Activated CD4-positive, alpha-beta T cell treated with anti-CD3 and anti-CD28 coated beads, Interleukin-2, amount 10 ng/mL, durations not matched to agents 7 days and 5 days (primary cell): ENCODE data around the gene RAB3IL1. TPM values are rescaled to one million over a fixed set of nuclear protein-coding genes. Genes with fewer than 3 reads are reported as not detected.
"Not testable (repeated sequence)": the region's sequence is repeated elsewhere in the genome, so short reads cannot be mapped to it uniquely, and the experiment has no call there.

Experiments used
- CTCF ChIA-PET: fragments of 350-600 bp; sonication (Branson Sonifier 250); formaldehyde crosslinking; loops from one replicate; lab custom pipeline; 2021; ENCODE audit warnings: antibody characterized with exemption; lab: Charles Lee
- POLR2A ChIA-PET: fragments of 350-600 bp; sonication (Branson Sonifier 250); formaldehyde crosslinking; loops from one replicate; lab custom pipeline; 2021; ENCODE audit warnings: antibody characterized with exemption; lab: Charles Lee
- DNase-seq: peaks from one replicate; pipeline ENCODE4 v3.0.0-alpha.2; 2020
- H3K27ac Mint-ChIP-seq: one replicate; pipeline ENCODE4 v1.8.0; 2021; ENCODE audit warnings: mild to moderate bottlenecking, moderate library complexity, mixed read lengths
- H3K27me3 Mint-ChIP-seq: one replicate; pipeline ENCODE4 v1.8.0; 2021; ENCODE audit warnings: mixed read lengths
- H3K36me3 Mint-ChIP-seq: one replicate; pipeline ENCODE4 v1.8.0; 2021; ENCODE audit warnings: low read depth, mixed read lengths
- H3K4me1 Mint-ChIP-seq: one replicate; pipeline ENCODE4 v1.8.0; 2021; ENCODE audit warnings: mixed read lengths
- H3K4me3 Mint-ChIP-seq: one replicate; pipeline ENCODE4 v1.8.0; 2021; ENCODE audit warnings: mild to moderate bottlenecking, moderate library complexity, mixed read lengths
- H3K9me3 Mint-ChIP-seq: one replicate; pipeline ENCODE4 v1.8.0; 2021; ENCODE audit warnings: mixed read lengths
- total RNA-seq, 2 experiments: library from RNA; stranded (reverse); gene quantifications; one replicate each; pipeline ENCODE4 v1.2.3, GENCODE V29; 2021

The RAB3IL1 gene
- total RNA-seq, 2 experiments from 2014 or later, result not detected

GRCh38 chr11:61958590-61958989 is 41.2 kb upstream of the RAB3IL1 start:
- ChIA-PET POLR2A (no interaction called here), CTCF (interaction anchor here (1.1 to 2.0 kb wide), 3 partner anchors 11 to 442 kb away, joined by 3 to 7 read pairs (median 6); no protein-coding TSS in a partner anchor)
- DNase-seq, result no peak
- H3K36me3 Mint-ChIP-seq, result peaks cover 7% of the 10 kb centered on the region
- no peak overlapping the region for H3K4me3 Mint-ChIP-seq
- no peak overlapping the region for H3K27ac Mint-ChIP-seq
- no peaks in the 10 kb centered on the region for H3K9me3 Mint-ChIP-seq
- peaks cover 27% of the 10 kb centered on the region for H3K27me3 Mint-ChIP-seq
- H3K4me1 Mint-ChIP-seq, result peaks cover 15% of the 10 kb centered on the region

- DNase-seq, result no peak
- peaks cover 27% of the 10 kb centered on the region for H3K27me3 Mint-ChIP-seq
- ChIA-PET CTCF (interaction anchor here (1.7 to 2.0 kb wide), 2 partner anchors 10 to 124 kb away, joined by 6 to 7 read pairs; no protein-coding TSS in a partner anchor), POLR2A (no interaction called here)
- no peak overlapping the region for H3K27ac Mint-ChIP-seq
- peaks cover 7% of the 10 kb centered on the region for H3K4me1 Mint-ChIP-seq
- H3K4me3 Mint-ChIP-seq, result no peak overlapping the region
- H3K9me3 Mint-ChIP-seq, result no peaks in the 10 kb centered on the region
- no peaks in the 10 kb centered on the region for H3K36me3 Mint-ChIP-seq
Measured at GRCh38 chr11:61957021-61957770, 39.8 kb upstream of the RAB3IL1 start.

DNA sequence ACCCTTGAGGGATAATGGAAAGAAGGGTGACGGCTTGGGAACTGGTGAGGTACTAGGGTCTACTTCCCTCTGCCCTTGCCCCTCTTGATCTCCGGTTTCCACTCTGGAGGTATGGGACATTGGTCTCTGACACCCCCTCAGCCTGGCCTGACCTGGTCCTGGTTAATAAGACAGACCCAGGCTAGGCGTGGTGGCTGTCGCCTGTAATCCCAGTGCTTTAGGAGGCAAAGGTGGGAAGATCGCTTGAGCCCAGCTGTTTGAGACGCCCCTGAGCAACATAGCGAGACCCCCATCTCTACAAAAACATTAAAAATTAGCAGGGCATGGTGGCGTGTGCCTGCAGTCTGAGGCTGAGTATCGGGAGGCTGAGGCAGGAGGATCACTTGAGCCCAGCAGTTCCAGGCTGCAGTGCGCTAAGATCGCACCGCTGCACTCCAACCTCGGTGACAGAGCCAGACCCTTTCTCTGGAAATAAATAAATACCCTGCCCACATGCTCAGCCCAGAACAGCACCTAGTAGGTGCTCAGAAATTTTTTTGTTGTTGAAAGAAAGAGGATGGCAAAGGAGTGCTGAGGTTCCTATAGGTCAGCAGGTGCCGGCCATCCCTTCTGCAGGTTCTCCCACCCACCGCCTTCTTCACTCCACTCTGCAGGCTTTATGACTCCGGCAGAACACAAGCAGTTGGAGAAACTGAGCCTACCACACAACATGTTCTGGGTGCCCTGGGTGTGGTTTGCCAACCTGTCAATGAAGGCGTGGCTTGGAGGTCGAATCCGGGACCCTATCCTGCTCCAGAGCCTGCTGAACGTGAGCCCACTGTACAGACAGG is 39.0 kb upstream of the RAB3IL1 start:
- peaks cover 7% of the 10 kb centered on the region for H3K4me1 Mint-ChIP-seq
- no peaks in the 10 kb centered on the region for H3K9me3 Mint-ChIP-seq
- CTCF ChIA-PET, result interaction anchor here (2.0 kb wide), 1 partner anchor 125 kb away, joined by 6 read pairs; no protein-coding TSS in a partner anchor
- peaks cover 27% of the 10 kb centered on the region for H3K27me3 Mint-ChIP-seq
- POLR2A ChIA-PET, result no interaction called here
- DNase-seq, result no peak
- no peak overlapping the region for H3K27ac Mint-ChIP-seq
- no peak overlapping the region for H3K4me3 Mint-ChIP-seq
- no peaks in the 10 kb centered on the region for H3K36me3 Mint-ChIP-seq

DNA sequence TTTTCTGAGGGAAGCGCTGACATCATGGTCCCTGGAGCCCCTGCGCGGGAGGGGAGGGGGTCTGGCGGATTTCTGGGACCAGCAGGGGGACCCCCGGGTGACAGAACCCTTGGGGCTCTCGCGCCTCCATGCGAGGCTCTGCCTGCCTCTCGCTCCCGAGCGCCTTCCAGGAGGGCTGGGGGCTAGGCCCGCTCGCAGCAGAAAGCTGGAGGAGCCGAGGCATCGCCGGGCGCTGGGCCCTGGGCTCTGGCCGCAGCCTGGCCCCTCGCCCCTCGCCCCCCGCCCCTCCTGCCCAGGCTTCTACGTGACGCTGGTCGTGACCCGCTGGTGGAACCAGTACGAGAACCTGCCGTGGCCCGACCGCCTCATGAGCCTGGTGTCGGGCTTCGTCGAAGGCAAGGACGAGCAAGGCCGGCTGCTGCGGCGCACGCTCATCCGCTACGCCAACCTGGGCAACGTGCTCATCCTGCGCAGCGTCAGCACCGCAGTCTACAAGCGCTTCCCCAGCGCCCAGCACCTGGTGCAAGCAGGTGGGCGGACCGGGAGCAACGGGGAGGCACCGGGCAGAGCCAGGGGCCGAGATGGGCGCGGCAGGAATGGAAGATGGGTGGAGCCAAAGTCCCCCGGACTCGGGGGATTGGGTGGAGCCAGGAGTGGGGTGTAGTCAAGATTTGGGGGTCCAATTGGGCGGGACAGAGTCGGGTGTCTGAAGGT is 38.2 kb upstream of the RAB3IL1 start:
- H3K4me3 Mint-ChIP-seq, result no peak overlapping the region
- POLR2A ChIA-PET, result no interaction called here
- DNase-seq, result peak; percentile 38
- peaks cover 27% of the 10 kb centered on the region for H3K27me3 Mint-ChIP-seq
- H3K27ac Mint-ChIP-seq, result no peak overlapping the region
- no peaks in the 10 kb centered on the region for H3K36me3 Mint-ChIP-seq
- H3K9me3 Mint-ChIP-seq, result no peaks in the 10 kb centered on the region
- CTCF ChIA-PET, result interaction anchor here (1.0 kb wide), 1 partner anchor 57 kb away, joined by 6 read pairs; no protein-coding TSS in a partner anchor
- H3K4me1 Mint-ChIP-seq, result peaks cover 7% of the 10 kb centered on the region

DNA sequence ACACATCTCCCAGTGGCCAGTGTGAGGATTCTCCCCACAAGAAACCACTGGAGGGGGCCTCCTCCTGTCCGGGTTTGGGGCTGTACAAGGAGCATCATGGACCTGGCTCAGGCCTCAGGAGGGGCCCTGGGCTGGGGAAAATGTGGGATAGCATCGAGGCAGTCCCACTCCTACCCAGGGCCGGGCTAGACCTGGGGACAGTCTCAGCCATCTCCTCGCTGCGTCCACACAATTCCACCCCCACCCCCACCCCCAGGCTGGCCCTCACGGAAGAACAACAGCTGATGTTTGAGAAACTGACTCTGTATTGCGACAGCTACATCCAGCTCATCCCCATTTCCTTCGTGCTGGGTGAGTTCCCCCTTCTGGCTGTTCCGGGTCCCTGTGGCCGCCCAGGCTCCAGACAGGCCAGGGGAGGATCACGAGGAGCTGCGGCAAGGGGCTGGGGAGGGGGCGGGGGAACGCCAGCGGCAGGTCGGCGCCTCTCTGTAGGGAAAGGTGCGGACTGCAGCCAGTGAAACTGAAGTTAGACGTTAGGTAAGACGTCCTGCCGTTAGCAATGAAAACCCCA is 37.6 kb upstream of the RAB3IL1 start:
- Mint-ChIP-seq H3K27ac (no peak overlapping the region), H3K36me3 (no peaks in the 10 kb centered on the region), H3K9me3 (no peaks in the 10 kb centered on the region), H3K27me3 (peaks cover 27% of the 10 kb centered on the region), H3K4me3 (no peak overlapping the region), H3K4me1 (peaks cover 7% of the 10 kb centered on the region)
- ChIA-PET CTCF (interaction anchor here (1.0 kb wide), 1 partner anchor 56 kb away, joined by 6 read pairs; no protein-coding TSS in a partner anchor), POLR2A (no interaction called here)
- DNase-seq, result no peak

GRCh38 chr11:61954106-61954850 is 36.9 kb upstream of the RAB3IL1 start:
- H3K4me1 Mint-ChIP-seq, result peaks cover 7% of the 10 kb centered on the region
- peaks cover 27% of the 10 kb centered on the region for H3K27me3 Mint-ChIP-seq
- CTCF ChIA-PET, result interaction anchor here (1.0 kb wide), 1 partner anchor 55 kb away, joined by 6 read pairs; no protein-coding TSS in a partner anchor
- no peak overlapping the region for H3K27ac Mint-ChIP-seq
- no peak overlapping the region for H3K4me3 Mint-ChIP-seq
- POLR2A ChIA-PET, result no interaction called here
- no peaks in the 10 kb centered on the region for H3K9me3 Mint-ChIP-seq
- DNase-seq, result no peak
- no peaks in the 10 kb centered on the region for H3K36me3 Mint-ChIP-seq

DNA sequence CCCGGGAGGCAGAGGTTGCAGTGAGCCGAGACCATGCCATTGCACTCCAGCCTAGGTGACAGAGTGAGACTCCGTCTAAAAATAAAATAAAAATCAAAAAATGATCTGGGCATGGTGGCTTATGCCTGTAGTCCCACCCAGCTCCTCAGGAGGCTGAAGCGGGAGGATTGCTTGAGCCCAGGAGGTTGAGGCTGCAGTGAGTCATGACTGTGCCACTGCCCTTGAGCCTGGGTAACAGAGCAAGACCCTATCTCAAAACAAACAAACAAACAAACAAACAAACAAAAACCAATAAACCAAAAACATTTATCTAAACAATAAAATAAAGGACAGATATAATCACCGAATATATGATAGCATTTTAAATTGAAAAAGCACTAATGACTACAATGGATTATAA is 36.3 kb upstream of the RAB3IL1 start:
- POLR2A ChIA-PET, CTCF ChIA-PET, DNase-seq: not testable (repeated sequence)

DNA sequence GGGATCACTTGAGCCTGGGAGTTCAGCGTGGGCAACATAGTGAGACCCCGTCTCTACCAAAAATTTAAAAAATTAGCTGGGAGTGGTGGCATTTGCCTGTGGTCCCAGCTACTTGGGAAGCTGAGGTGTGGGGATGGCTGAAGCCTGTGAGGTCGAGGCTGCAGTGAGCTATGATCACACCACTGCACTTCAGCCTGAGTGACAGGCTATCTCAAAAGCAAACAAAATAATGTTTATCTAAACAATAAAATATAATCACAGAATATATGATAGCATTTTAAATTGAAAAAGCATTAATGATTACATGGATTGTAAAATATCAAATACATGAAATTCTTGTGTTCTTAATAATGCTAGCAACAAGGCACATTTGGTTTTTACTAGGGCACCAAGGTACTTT is 35.5 kb upstream of the RAB3IL1 start:
- Mint-ChIP-seq H3K27ac (no peak overlapping the region), H3K9me3 (no peaks in the 10 kb centered on the region), H3K27me3 (peaks cover 27% of the 10 kb centered on the region), H3K4me3 (no peak overlapping the region), H3K36me3 (no peaks in the 10 kb centered on the region), H3K4me1 (peaks cover 7% of the 10 kb centered on the region)
- ChIA-PET POLR2A (no interaction called here), CTCF (interaction anchor here (0.7 kb wide), 1 partner anchor 49 kb away, joined by 3 read pairs; no protein-coding TSS in a partner anchor)
- DNase-seq, result no peak

More for the DNA sequence above, 36.3 kb upstream of the RAB3IL1 start:
- peaks cover 27% of the 10 kb centered on the region for H3K27me3 Mint-ChIP-seq
- H3K27ac Mint-ChIP-seq, H3K9me3 Mint-ChIP-seq, H3K36me3 Mint-ChIP-seq, H3K4me1 Mint-ChIP-seq, H3K4me3 Mint-ChIP-seq: not testable (repeated sequence)

- H3K27me3 Mint-ChIP-seq, result peaks cover 25% of the 10 kb centered on the region
- DNase-seq, result no peak
- no peak overlapping the region for H3K27ac Mint-ChIP-seq
- no peak overlapping the region for H3K4me3 Mint-ChIP-seq
- ChIA-PET POLR2A (no interaction called here), CTCF (interaction anchor here (0.8 to 1.2 kb wide), 2 partner anchors 17 to 137 kb away, joined by 3 read pairs; no protein-coding TSS in a partner anchor)
- no peaks in the 10 kb centered on the region for H3K9me3 Mint-ChIP-seq
- H3K36me3 Mint-ChIP-seq, result no peaks in the 10 kb centered on the region
- H3K4me1 Mint-ChIP-seq, result peaks cover 7% of the 10 kb centered on the region
Measured at GRCh38 chr11:61951484-61952135, 34.2 kb upstream of the RAB3IL1 start.

DNA sequence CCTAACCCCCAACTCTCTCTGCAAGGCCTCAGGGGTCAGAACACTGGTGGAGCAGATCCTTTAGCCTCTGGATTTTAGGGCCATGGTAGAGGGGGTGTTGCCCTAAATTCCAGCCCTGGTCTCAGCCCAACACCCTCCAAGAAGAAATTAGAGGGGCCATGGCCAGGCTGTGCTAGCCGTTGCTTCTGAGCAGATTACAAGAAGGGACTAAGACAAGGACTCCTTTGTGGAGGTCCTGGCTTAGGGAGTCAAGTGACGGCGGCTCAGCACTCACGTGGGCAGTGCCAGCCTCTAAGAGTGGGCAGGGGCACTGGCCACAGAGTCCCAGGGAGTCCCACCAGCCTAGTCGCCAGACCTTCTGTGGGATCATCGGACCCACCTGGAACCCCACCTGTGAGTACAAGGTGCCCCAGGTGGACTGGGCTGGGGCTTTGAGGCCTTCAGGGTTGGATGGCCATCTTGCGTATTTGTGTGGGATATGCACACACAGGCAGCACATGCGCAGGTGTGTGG is 32.7 kb upstream of the RAB3IL1 start, which contains the start of gene BEST1:
TSS of gene BEST1 (plus strand) at position 317 of the 513 bp plus-strand sequence. CDS start 1,456 bp downstream, outside the sequence.
- DNase-seq, result no peak
- no peak within 1 kb of the TSS for H3K27ac Mint-ChIP-seq
- POLR2A ChIA-PET, result no interaction called here
- no peaks in the 10 kb centered on the region for H3K9me3 Mint-ChIP-seq
- CTCF ChIA-PET, result interaction anchor here (0.9 to 1.6 kb wide), 5 partner anchors 11 to 152 kb away, joined by 3 to 9 read pairs (median 3); no protein-coding TSS in a partner anchor
- H3K36me3 Mint-ChIP-seq, result no peaks in the 10 kb centered on the region
- H3K27me3 Mint-ChIP-seq, result peaks cover 12% of the 10 kb centered on the region
- no peak within 1 kb of the TSS for H3K4me3 Mint-ChIP-seq
- peaks cover 2% of the 10 kb centered on the region for H3K4me1 Mint-ChIP-seq
